MG63 (cell line): ENCODE results near the gene FPGS. TPM values are rescaled to one million over a fixed set of nuclear protein-coding genes. Genes with fewer than 3 reads are reported as not detected.

ENCODE experiments used
- DNase-seq: peaks from one replicate; pipeline ENCODE4 v3.0.0-alpha.2; 2020
- H3K27me3 ChIP-seq: fragments of 250-450 bp; sonication (Bioruptor Pico); 2 replicates; pipeline ENCODE4 v1.5.1; 2020; ENCODE audit warnings: mild to moderate bottlenecking, moderate library complexity
- H3K36me3 ChIP-seq: fragments of 250-450 bp; sonication (Bioruptor Pico); 2 replicates; pipeline ENCODE4 v1.5.1; 2020; ENCODE audit warnings: mild to moderate bottlenecking, moderate library complexity
- H3K4me3 ChIP-seq: fragments of 250-450 bp; sonication (Bioruptor Pico); 2 replicates; pipeline ENCODE4 v1.5.1; 2020; ENCODE audit warnings: mild to moderate bottlenecking, moderate library complexity
- H3K9me3 ChIP-seq: fragments of 250-450 bp; sonication (Bioruptor Pico); 2 replicates; pipeline ENCODE4 v1.5.1; 2020; ENCODE audit warnings: mild to moderate bottlenecking, moderate library complexity
- total RNA-seq: library from RNA; depleted of rRNA; stranded (reverse); fragments of >200 nt; shearing (Covaris generic); gene quantifications from 2 replicates; pipeline ENCODE4 v1.2.3, GENCODE V29; 2014; ENCODE audit warnings: low replicate concordance

Gene FPGS
- total RNA-seq, 1 experiment from 2014 or later: 115 TPM

DNA sequence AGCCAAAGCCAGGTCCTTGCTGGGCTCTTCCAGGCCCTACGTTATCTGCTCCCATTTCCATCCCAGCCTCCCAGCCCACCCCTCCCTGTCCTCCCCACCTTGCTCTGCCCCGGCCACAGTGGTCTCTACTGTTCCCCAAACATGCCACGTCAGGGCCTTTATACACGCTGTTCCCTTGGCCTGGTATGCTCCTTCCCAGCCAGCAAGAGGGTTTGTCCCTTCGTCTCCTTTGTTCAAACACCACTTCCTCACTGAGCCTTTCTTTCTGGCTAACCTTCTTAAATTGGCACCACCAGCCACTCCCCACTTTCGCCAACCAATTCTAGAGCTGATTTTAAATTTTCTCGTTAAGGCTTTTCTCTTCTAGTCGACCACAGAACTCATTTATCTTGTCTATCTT lies 34.0 kb upstream of the FPGS start:
- no peaks in the 10 kb centered on the region for H3K9me3 ChIP-seq
- DNase-seq: no peak
- H3K36me3 ChIP-seq: no peaks in the 10 kb centered on the region
- no peaks in the 10 kb centered on the region for H3K27me3 ChIP-seq
- H3K4me3 ChIP-seq: no peak overlapping the region

DNA sequence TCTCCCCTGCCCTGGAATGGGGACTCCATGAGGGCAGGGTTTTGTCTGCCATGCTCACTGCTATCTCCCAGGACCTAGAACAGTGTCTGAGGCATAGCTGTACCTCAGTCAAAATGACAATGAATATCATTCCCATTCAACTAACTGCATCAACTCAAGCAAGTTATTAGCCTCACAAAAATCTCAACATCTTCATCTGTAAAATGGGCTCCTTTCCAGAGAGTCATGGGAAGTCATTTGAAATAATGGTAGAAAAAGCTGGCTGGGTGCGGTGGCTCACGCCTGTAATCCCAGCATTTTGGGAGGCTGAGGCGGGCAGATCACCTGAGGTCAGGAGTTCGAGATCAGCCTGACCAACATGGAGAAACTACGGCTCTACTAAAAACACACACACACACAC lies 33.6 kb upstream of the FPGS start:
- Histone ChIP-seq H3K4me3 (no peak overlapping the region), H3K36me3 (no peaks in the 10 kb centered on the region), H3K27me3 (no peaks in the 10 kb centered on the region), H3K9me3 (no peaks in the 10 kb centered on the region)
- DNase-seq: no peak

DNA sequence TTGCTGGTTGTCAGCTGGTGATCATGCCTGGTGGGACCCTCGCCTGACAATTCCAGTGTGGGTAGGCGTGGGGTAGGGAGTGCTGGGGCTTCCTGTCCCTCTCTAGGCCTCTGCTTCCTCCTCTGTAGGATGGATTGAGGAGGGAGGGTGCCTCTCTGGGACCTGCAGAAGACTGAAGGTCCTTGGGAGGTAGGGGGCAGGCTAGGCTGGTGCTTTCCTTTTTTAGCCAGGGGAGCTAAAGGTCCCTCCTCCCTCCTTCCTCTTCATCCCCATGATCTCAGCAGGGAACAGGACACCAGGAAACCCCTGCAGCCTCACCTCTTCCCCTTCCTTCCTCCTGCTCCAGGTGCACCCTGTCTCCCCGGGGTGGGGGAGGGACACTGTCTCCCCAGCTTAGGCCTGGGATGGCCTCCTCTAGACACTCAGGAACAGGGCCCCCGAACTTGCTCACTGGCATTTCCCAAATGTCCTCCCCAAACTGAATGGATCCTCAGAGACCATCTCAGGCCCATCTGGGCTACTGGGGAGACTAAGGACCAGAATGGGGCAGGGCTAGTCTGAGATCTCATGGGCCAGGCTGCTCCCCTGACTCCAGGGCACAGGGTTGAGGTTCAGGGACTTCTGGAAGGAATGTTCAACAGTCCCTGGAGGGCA lies 32.6 kb upstream of the FPGS start:
- no peaks in the 10 kb centered on the region for H3K36me3 ChIP-seq
- no peak for DNase-seq
- H3K27me3 ChIP-seq: no peaks in the 10 kb centered on the region
- no peak overlapping the region for H3K4me3 ChIP-seq
- no peaks in the 10 kb centered on the region for H3K9me3 ChIP-seq

DNA sequence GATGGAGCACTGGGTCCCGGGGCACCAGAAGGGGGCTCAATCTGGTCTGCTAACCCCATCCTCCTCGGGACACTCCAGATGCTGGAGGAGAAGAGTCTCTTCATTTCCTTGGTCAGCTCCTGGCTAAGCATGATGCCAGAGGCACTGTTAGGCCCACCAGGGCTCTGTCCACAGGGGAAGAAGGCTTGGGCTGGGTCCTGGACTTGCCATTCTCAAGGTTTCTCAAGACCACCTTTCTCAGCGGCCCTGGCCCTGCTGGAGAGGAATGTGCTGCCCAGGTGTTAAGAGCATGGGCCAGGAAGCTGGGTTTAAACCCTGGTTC lies 32.1 kb upstream of the FPGS start:
- no peak for DNase-seq
- H3K4me3 ChIP-seq: no peak overlapping the region; the same call in 1 of the 2 replicates
- H3K9me3 ChIP-seq: no peaks in the 10 kb centered on the region
- no peaks in the 10 kb centered on the region for H3K36me3 ChIP-seq
- no peaks in the 10 kb centered on the region for H3K27me3 ChIP-seq

GRCh38 chr9:127770905-127771569 lies 31.6 kb upstream of the FPGS start:
- peak; percentile 98 for DNase-seq
- H3K27me3 ChIP-seq: no peaks in the 10 kb centered on the region

DNA sequence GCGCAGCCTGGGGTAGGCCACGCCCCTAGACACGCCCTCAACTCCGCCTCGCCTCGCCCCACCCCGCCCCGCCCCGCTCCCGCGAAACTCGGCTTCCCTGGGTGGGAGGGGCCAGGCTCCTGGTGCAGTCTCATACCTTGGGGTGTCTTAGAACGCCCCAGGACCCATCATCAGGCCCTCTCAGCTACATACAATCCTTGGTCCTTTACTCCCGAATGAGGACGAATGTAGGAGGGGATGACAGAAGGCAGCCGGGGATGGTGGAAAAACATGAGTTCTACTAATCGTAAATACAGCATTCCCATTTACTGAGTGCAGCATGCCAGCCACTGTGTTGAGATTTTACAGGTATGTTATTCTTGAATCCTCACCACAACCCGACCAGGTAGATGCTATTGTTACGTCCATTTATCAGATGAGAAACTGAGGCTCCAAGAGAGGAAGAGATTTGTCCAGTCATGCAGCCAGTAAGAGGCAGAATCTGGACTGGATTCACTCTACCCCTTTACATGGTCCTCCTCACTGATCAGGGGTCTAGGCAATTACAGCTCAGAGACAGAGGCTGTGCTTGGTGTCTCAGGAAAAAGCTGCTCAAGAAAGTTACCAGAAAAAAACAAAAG lies 31.0 kb upstream of the FPGS start:
- H3K36me3 ChIP-seq: no peaks in the 10 kb centered on the region
- H3K4me3 ChIP-seq: peak overlapping the region; percentile 46
- no peaks in the 10 kb centered on the region for H3K27me3 ChIP-seq
- no peaks in the 10 kb centered on the region for H3K9me3 ChIP-seq
- DNase-seq: no peak

More at GRCh38 chr9:127770905-127771569, 31.6 kb upstream of the FPGS start:
- no peaks in the 10 kb centered on the region for H3K9me3 ChIP-seq
- H3K36me3 ChIP-seq: no peaks in the 10 kb centered on the region
- peak overlapping the region; percentile 46 for H3K4me3 ChIP-seq

- Histone ChIP-seq H3K4me3 (no peak overlapping the region), H3K36me3 (no peaks in the 10 kb centered on the region), H3K27me3 (no peaks in the 10 kb centered on the region), H3K9me3 (no peaks in the 10 kb centered on the region)
- no peak for DNase-seq
These were observed 30.1 kb upstream of the FPGS start for GRCh38 chr9:127772603-127773002.

DNA sequence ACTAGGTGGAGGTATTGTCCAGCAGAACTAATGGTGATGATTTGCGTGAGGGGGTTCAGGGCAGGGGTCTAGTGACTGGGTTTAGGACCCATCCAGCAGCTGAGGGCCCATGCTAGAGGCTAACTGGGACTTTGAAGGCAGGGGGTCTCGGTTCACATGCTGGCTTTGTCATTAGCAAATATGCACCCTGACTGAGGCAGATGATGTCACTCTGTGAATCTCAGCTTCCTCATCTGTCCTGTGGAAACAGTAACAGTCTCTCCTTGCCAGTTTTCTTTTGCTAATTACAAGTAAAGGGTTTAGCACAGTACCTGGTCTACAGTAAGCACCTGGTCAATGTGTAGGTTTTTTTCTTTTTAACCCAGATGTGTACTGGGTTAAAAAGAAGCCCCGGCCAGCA lies 29.4 kb upstream of the FPGS start:
- no peaks in the 10 kb centered on the region for H3K9me3 ChIP-seq
- no peak overlapping the region for H3K4me3 ChIP-seq
- DNase-seq: no peak
- no peaks in the 10 kb centered on the region for H3K36me3 ChIP-seq
- no peaks in the 10 kb centered on the region for H3K27me3 ChIP-seq

- no peak for DNase-seq
- Histone ChIP-seq H3K27me3 (no peaks in the 10 kb centered on the region), H3K4me3 (no peak overlapping the region), H3K36me3 (no peaks in the 10 kb centered on the region), H3K9me3 (no peaks in the 10 kb centered on the region)
These were observed 28.7 kb upstream of the FPGS start for GRCh38 chr9:127773981-127774380.

- H3K4me3 ChIP-seq: no peak overlapping the region
- DNase-seq: no peak
- H3K36me3 ChIP-seq: no peaks in the 10 kb centered on the region
- H3K9me3 ChIP-seq: no peaks in the 10 kb centered on the region
- no peaks in the 10 kb centered on the region for H3K27me3 ChIP-seq
These were observed 26.3 kb upstream of the FPGS start for GRCh38 chr9:127776195-127776923.

DNA sequence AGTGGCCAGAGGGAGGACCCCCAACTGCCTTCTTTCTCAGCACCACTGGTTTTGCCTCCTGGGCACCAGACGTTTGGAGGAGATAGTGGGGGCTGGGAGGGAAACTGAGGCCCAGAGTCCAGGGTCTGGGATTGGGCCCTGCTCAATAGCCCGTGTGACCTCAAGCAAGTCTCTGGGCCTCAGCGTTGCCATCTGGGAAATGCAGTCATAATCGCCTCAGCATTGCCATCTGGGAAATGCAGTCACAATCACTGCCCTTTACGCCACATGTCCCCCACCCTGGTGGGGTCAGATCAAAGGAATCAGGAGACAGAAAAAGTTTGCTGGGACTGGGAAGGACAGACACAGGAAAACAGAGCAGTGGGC lies 25.8 kb upstream of the FPGS start:
- H3K4me3 ChIP-seq: no peak overlapping the region
- no peaks in the 10 kb centered on the region for H3K9me3 ChIP-seq
- H3K27me3 ChIP-seq: no peaks in the 10 kb centered on the region
- H3K36me3 ChIP-seq: no peaks in the 10 kb centered on the region
- DNase-seq: no peak

- no peak for DNase-seq
- no peaks in the 10 kb centered on the region for H3K9me3 ChIP-seq
- H3K36me3 ChIP-seq: no peaks in the 10 kb centered on the region
These were observed 25.2 kb upstream of the FPGS start for GRCh38 chr9:127777368-127777980.

GRCh38 chr9:127778280-127779135 lies 24.2 kb upstream of the FPGS start, which contains the start of gene SH2D3C:
TSS of gene SH2D3C (minus strand) at chr9:127778666. CDS start at chr9:127778627, 39 bp downstream.
- no peaks in the 10 kb centered on the region for H3K27me3 ChIP-seq

More at GRCh38 chr9:127777368-127777980, 25.2 kb upstream of the FPGS start:
- Histone ChIP-seq H3K27me3 (no peaks in the 10 kb centered on the region), H3K4me3 (no peak overlapping the region)

GRCh38 chr9:127779136-127779981 lies 23.3 kb upstream of the FPGS start:
- no peaks in the 10 kb centered on the region for H3K36me3 ChIP-seq
- no peaks in the 10 kb centered on the region for H3K9me3 ChIP-seq

More at GRCh38 chr9:127778280-127779135, 24.2 kb upstream of the FPGS start, which contains the start of gene SH2D3C:
- no peak within 1 kb of the TSS for H3K4me3 ChIP-seq
- no peaks in the 10 kb centered on the region for H3K9me3 ChIP-seq
- no peaks in the 10 kb centered on the region for H3K36me3 ChIP-seq
- DNase-seq: no peak

DNA sequence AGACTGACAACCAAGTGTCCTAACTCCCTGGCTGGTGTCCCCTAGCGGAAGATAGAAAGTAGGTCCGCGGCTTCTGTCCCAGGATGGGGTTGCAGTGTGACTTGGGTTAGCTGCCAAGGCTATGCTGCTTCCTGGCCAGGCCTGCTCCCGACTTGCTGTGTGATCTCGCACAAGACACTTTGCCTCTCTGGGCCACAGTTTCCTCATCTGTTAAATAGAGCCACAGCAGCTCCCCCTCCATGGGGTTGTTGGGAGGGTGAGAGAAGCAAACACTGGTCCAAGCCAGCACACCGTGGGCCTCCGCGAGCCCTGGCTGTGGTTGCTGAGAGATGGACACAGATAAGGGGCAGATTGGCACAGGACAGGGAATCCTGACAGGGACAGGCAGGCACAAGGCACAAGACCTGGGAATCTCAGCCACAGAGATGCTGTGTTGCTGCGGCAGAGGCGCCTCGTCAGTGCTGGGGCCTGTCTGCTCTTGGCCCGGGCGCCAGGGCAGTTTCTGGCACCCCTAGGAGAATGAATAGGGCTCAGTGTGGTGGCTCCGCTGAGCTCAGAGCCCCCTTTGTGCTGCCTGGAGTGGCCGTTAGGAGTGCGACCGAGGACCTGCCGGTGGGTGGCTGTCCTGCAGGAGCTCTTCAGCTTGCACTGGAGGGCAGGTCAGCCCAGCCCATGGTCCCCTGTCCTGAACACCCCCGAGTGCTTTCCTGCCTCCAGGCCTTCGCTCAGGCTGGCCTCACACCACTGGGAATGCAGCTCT lies 22.4 kb upstream of the FPGS start:
- no peaks in the 10 kb centered on the region for H3K27me3 ChIP-seq
- H3K9me3 ChIP-seq: no peaks in the 10 kb centered on the region
- H3K4me3 ChIP-seq: no peak overlapping the region
- H3K36me3 ChIP-seq: no peaks in the 10 kb centered on the region
- no peak for DNase-seq

More at GRCh38 chr9:127779136-127779981, 23.3 kb upstream of the FPGS start:
- Histone ChIP-seq H3K27me3 (no peaks in the 10 kb centered on the region), H3K4me3 (no peak overlapping the region)
- DNase-seq: no peak
